HepG2 (cell line): ENCODE results near the gene CFAP210. TPM values are rescaled to one million over a fixed set of nuclear protein-coding genes. Genes with fewer than 3 reads are reported as not detected.
A peak's percentile ranks its signal among the peaks of the same experiment; 100 is the strongest.

ENCODE experiments used
- ATAC-seq: fragments of 200-7000 bp; cut with Tn5 transposase; 3 replicates; pipeline ENCODE4 v1.9.1; 2020; ENCODE audit warnings: mild to moderate bottlenecking, moderate library complexity
- BruUV-seq: library from RNA; stranded (reverse); fragments of 400-500 nt; replicated peaks from 2 replicates; lab custom pipeline; 2021; lab: Mats Ljungman, UMichigan
- CTCF ChIA-PET: fragments of 300-600 bp; formaldehyde crosslinking; extraction: SDS; loops from one replicate; lab custom pipeline; 2021; ENCODE audit warnings: low total read pairs, inconsistent platforms, low intra/inter-chr PET ratio; lab: Yijun Ruan, JAX
- POLR2A ChIA-PET: fragments of 350-600 bp; sonication (Branson Sonifier 250); formaldehyde crosslinking; loops from one replicate; lab custom pipeline; 2020; ENCODE audit warnings: antibody characterized with exemption, inconsistent platforms; lab: Yijun Ruan, JAX
- DNase-seq: peaks from one replicate; pipeline ENCODE4 v3.0.0-alpha.2; 2015; ENCODE audit warnings: low spot score
- FAIRE-seq: peaks from 3 replicates; lab custom pipeline; 2011; peaks lifted over from hg19 to GRCh38; lab: Jason Lieb, UNC
- H2AFZ ChIP-seq: one replicate; pipeline ENCODE4 v1.6.1; 2011; ENCODE audit warnings: low read length, inconsistent platforms
- H3K27ac ChIP-seq: fragments of 300-600 bp; 3 replicates; pipeline ENCODE4 v1.8.0; 2011; ENCODE audit warnings: mixed run types, mild to moderate bottlenecking, mixed read lengths, low read length, inconsistent platforms; ENCODE audit not compliant: insufficient read depth; ENCODE audit errors: extremely low read length
- H3K27me3 ChIP-seq, 2 experiments: fragments of 200-600 bp in 1 of 2; 2 replicates in 1 of 2; 3 replicates in 1 of 2; pipeline versions ENCODE4 v1.6.0 to v1.8.0; 2011; ENCODE audit warnings: low read length in 2 of 2, mild to moderate bottlenecking in 2 of 2, moderate library complexity in 2 of 2, inconsistent platforms in 1 of 2; ENCODE audit not compliant: insufficient read depth in 2 of 2, control insufficient read depth in 1 of 2
- H3K36me3 ChIP-seq, 2 experiments: fragments of 200-600 bp in 1 of 2; replicated peaks in 1 of 2; 2 replicates in 1 of 2; 3 replicates in 1 of 2; pipeline versions ENCODE4 v1.5.1 to v1.8.0; 2011; ENCODE audit warnings: low read length in 2 of 2, inconsistent platforms in 1 of 2; ENCODE audit not compliant: insufficient read depth in 2 of 2, control insufficient read depth in 1 of 2
- H3K4me1 ChIP-seq: 2 replicates; pipeline ENCODE4 v1.5.1; 2012; ENCODE audit warnings: low read length, inconsistent platforms; ENCODE audit not compliant: insufficient read depth
- H3K4me2 ChIP-seq: 2 replicates; pipeline ENCODE4 v1.6.0; 2011; ENCODE audit warnings: low read depth, low read length, inconsistent platforms
- H3K4me3 ChIP-seq, 3 experiments: fragments of 200-600 bp in 1 of 3; sonication (generic), shearing (Covaris generic) in 1 of 3; replicated peaks in 1 of 3; 2 replicates each; pipeline ENCODE4 v1.5.1; 2011 to 2016; ENCODE audit warnings: low read length in 3 of 3, inconsistent platforms in 2 of 3, low read depth in 2 of 3, mild to moderate bottlenecking in 2 of 3, control low read depth in 1 of 3, mixed read lengths in 1 of 3; ENCODE audit not compliant: insufficient read depth in 1 of 3
- H3K79me2 ChIP-seq: one replicate; pipeline ENCODE4 v1.6.1; 2011; ENCODE audit warnings: low read length, inconsistent platforms; ENCODE audit not compliant: insufficient read depth
- H3K9ac ChIP-seq: 2 replicates; pipeline ENCODE4 v1.6.0; 2011; ENCODE audit warnings: mild to moderate bottlenecking, low read depth, low read length, inconsistent platforms; ENCODE audit not compliant: insufficient read depth
- H3K9me3 ChIP-seq: 2 replicates; pipeline ENCODE4 v1.5.1; 2012; ENCODE audit warnings: mild to moderate bottlenecking, low read length
- H4K20me1 ChIP-seq: 2 replicates; pipeline ENCODE4 v1.6.0; 2011; ENCODE audit warnings: inconsistent platforms, mild to moderate bottlenecking, low read length, moderate library complexity; ENCODE audit not compliant: insufficient read depth
- FOXC1 ChIP-seq: sonication (generic); formaldehyde crosslinking; IDR thresholded peaks from 2 replicates; pipeline ENCODE4 v1.8.0; 2022; ENCODE audit warnings: mild to moderate bottlenecking, missing genetic modification reagents, borderline replicate concordance
- FOXP1 ChIP-seq, 2 experiments: fragments of 450-650 bp in 1 of 2; IDR thresholded peaks; 2 replicates each; pipeline ENCODE4 v1.6.1; 2017 to 2018; ENCODE audit warnings: antibody characterized with exemption in 1 of 2
- KAT7 ChIP-seq: IDR thresholded peaks from 2 replicates; pipeline ENCODE4 v1.6.1; 2018; ENCODE audit warnings: borderline replicate concordance, missing compliant biosample characterization
- MXD4 ChIP-seq: IDR thresholded peaks from 2 replicates; pipeline ENCODE4 v1.6.1; 2016; ENCODE audit warnings: mild to moderate bottlenecking, missing biosample characterization, missing genetic modification reagents
- NFIB ChIP-seq: sonication (generic); formaldehyde crosslinking; IDR thresholded peaks from 2 replicates; pipeline ENCODE4 v1.9.0; 2021; ENCODE audit warnings: missing genetic modification reagents, mild to moderate bottlenecking, borderline replicate concordance
- NFYC ChIP-seq: IDR thresholded peaks from 2 replicates; pipeline ENCODE4 v1.6.1; 2016; ENCODE audit warnings: missing genetic modification reagents, missing compliant biosample characterization
- POLR2A ChIP-seq, 2 experiments: IDR thresholded peaks; 2 replicates each; pipeline ENCODE4 v1.6.1; 2011; ENCODE audit warnings: low read depth in 2 of 2, low read length in 2 of 2, mild to moderate bottlenecking in 1 of 2, moderate library complexity in 1 of 2; ENCODE audit not compliant: insufficient read depth in 1 of 2
- TRIM24 ChIP-seq: sonication (generic); formaldehyde crosslinking; IDR thresholded peaks from 2 replicates; pipeline ENCODE4 v1.8.0; 2022; ENCODE audit warnings: mild to moderate bottlenecking, missing genetic modification reagents
- YY1 ChIP-seq: IDR thresholded peaks from 2 replicates; pipeline ENCODE4 v1.6.1; 2011; ENCODE audit warnings: low read length, low read depth, moderate library complexity, mild to moderate bottlenecking; ENCODE audit not compliant: insufficient read depth, insufficient replicate concordance
- ZBTB42 ChIP-seq: sonication (generic); formaldehyde crosslinking; IDR thresholded peaks from 2 replicates; pipeline ENCODE4 v1.5.0; 2020; ENCODE audit warnings: mild to moderate bottlenecking, missing genetic modification reagents
- ZNF205 ChIP-seq: IDR thresholded peaks from 2 replicates; pipeline ENCODE4 v1.6.1; 2018; ENCODE audit warnings: missing biosample characterization, missing genetic modification reagents
- ZNF24 ChIP-seq: fragments of 450-650 bp; IDR thresholded peaks from 2 replicates; pipeline ENCODE4 v1.6.1; 2017; ENCODE audit warnings: antibody characterized with exemption, mild to moderate bottlenecking
- ZNF275 ChIP-seq: sonication (generic); formaldehyde crosslinking; IDR thresholded peaks from 2 replicates; pipeline ENCODE4 v1.8.0; 2022; ENCODE audit warnings: missing genetic modification reagents, mild to moderate bottlenecking, inconsistent platforms, borderline replicate concordance
- ZNF333 ChIP-seq: sonication (generic); formaldehyde crosslinking; IDR thresholded peaks from 2 replicates; pipeline ENCODE4 v1.4.0; 2020; ENCODE audit warnings: mild to moderate bottlenecking, missing genetic modification reagents, borderline replicate concordance
- WGBS: methylation state at CpG from one replicate; pipeline ENCODE4 v1.1.6; 2017; ENCODE audit warnings: low lambda C conversion rate; 5-methylcytosine and 5-hydroxymethylcytosine counted together
- in situ Hi-C: cut with HindIII; loops from 2 replicates; pipeline ENCODE4 v1.10.0; 2017; ENCODE audit warnings: low pct_unique_long_range_greater_than_20kb; ENCODE audit not compliant: extremely low pct_ligation_motif_present
- intact Hi-C: fragments of 100-400 bp; cut with micrococcal nuclease; formaldehyde crosslinking; loops from one replicate; pipeline ENCODE4 v1.10.0; 2022; ENCODE audit not compliant: unreplicated experiment
- polyA plus RNA-seq, 8 experiments: library from polyadenylated mRNA; depleted of rRNA in 3 of 8; stranded (reverse) in 7 of 8; unstranded in 1 of 8; fragments of >200 nt; fragmentation: Illumina TruSeq in 4 of 8; extraction: Trizol in 4 of 8; gene quantifications; 2 replicates each; pipeline versions ENCODE4 v1.2.1 to v1.2.3, GENCODE V29; 2011 to 2016; ENCODE audit warnings: low read depth in 4 of 8, missing spikeins in 1 of 8, mixed read lengths in 1 of 8; ENCODE audit not compliant: insufficient read depth in 1 of 8
- total RNA-seq, 5 experiments: library from RNA; depleted of rRNA; stranded (reverse); fragments of >200 nt; fragmentation: Illumina TruSeq; extraction: Trizol; gene quantifications; 2 replicates each; pipeline ENCODE4 v1.2.3, GENCODE V29; 2016; ENCODE audit warnings: low read depth in 1 of 5
- TF ChIP-seq, protein P1 (sequence below): sonication (generic); formaldehyde crosslinking; IDR thresholded peaks from 2 replicates; pipeline ENCODE4 v1.4.0; 2020; ENCODE audit warnings: missing genetic modification reagents

CFAP210 gene
- total and polyA plus RNA-seq, 2 of the 13 experiments (the other 11 are each of a cell fraction or from before 2014, with no cell fraction given) = 0.18 TPM; not detected in 1

DNA sequence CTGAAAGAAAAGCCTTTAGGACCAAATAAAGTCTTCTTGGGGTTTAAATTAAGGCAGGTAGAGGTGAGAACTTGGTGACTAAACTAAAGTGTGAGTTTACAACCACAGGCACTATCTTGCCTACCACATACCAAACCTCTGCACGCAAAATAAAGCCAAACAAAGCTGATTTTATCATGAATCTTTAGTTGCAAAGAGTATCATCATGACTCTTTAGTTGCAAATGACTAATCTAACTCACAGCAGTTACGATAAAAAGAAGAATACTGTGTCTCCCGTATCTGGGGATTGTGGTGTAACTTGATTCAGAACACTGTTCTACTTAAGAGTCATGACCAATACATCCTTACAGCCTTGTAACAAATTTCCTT is 11.2 kb downstream of the CFAP210 start:
- Histone ChIP-seq H3K4me2 (peak overlapping the region; percentile 64), H3K4me3 (peak overlapping the region in 2 of 3 experiments; percentile 13 to 29; a peak in 2 of 6 replicates), H2AFZ (peak overlapping the region; percentile 38), H3K4me1 (peaks cover 38% of the 10 kb centered on the region), H3K9me3 (no peaks in the 10 kb centered on the region), H3K79me2 (no peaks in the 10 kb centered on the region), H3K9ac (peak overlapping the region; percentile 45), H3K27me3 (no peaks in the 10 kb centered on the region), H3K27ac (peak overlapping the region; percentile 92), H4K20me1 (no peaks in the 10 kb centered on the region), H3K36me3 (no peaks in the 10 kb centered on the region)
- TF ChIP-seq NFIB (CRISPR knock-in tag) (no peak), ZBTB42 (CRISPR knock-in tag) (0 out of 2 replicates have a peak, but pooled peaks have one; percentile 4), YY1 (no peak), FOXC1 (no peak), FOXP1 (IDR thresholded peaks at IDR 0.05) (no peak), FOXP1 (CRISPR knock-in tag; IDR thresholded peaks at IDR 0.05) (no peak), ZNF205 (no peak), ZNF275 (CRISPR knock-in tag) (no peak), POLR2A (IDR thresholded peaks at IDR 0.05; ENCODE audit: insufficient read depth in 1 of 2, low read depth in 2 of 2, low read length in 2 of 2) (peak in 1 of 2 experiments; percentile 5; a peak in 1 of 4 replicates), TRIM24 (no peak), NFYC (0 out of 2 replicates have a peak, but pooled peaks have one; percentile 5), KAT7 (CRISPR knock-in tag) (0 out of 2 replicates have a peak, but pooled peaks have one; percentile 1), MXD4 (CRISPR knock-in tag) (no peak), ZNF333 (CRISPR knock-in tag) (no peak), ZNF24 (0 out of 2 replicates have a peak, but pooled peaks have one; percentile 2)
- TF ChIP-seq, protein P1, sequence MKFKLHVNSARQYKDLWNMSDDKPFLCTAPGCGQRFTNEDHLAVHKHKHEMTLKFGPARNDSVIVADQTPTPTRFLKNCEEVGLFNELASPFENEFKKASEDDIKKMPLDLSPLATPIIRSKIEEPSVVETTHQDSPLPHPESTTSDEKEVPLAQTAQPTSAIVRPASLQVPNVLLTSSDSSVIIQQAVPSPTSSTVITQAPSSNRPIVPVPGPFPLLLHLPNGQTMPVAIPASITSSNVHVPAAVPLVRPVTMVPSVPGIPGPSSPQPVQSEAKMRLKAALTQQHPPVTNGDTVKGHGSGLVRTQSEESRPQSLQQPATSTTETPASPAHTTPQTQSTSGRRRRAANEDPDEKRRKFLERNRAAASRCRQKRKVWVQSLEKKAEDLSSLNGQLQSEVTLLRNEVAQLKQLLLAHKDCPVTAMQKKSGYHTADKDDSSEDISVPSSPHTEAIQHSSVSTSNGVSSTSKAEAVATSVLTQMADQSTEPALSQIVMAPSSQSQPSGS (CRISPR knock-in tag) = no peak
- in situ Hi-C loops = no loop called here
- WGBS = 34% methylated on average over 3 of the region's 3 CpGs
- ATAC-seq (no peak), DNase-seq (no peak), FAIRE-seq (no peak)
- ChIA-PET CTCF (no interaction called here), POLR2A (interaction anchor here (0.9 to 3.1 kb wide), 14 partner anchors 9 to 203 kb away, joined by 3 to 32 read pairs (median 4); partner anchors contain the start of genes BBS5, CFAP210, KLHL23 and PHOSPHO2)
- intact Hi-C loops = loop anchor here (1.0 to 5.0 kb wide), 5 partner anchors 10 to 111 kb away; partner anchors contain the start of genes CFAP210, FASTKD1, KLHL23 and PHOSPHO2
- BruUV-seq = TSS peak; percentile 92
